ENCODE data around the gene HSPE1. TPM values are rescaled to one million over a fixed set of nuclear protein-coding genes. Genes with fewer than 3 reads are reported as not detected.
"Not testable (repeated sequence)": the region's sequence is repeated elsewhere in the genome, so short reads cannot be mapped to it uniquely, and the experiment has no call there.

HSPE1 gene
- total RNA-seq, result 115 TPM

DNA sequence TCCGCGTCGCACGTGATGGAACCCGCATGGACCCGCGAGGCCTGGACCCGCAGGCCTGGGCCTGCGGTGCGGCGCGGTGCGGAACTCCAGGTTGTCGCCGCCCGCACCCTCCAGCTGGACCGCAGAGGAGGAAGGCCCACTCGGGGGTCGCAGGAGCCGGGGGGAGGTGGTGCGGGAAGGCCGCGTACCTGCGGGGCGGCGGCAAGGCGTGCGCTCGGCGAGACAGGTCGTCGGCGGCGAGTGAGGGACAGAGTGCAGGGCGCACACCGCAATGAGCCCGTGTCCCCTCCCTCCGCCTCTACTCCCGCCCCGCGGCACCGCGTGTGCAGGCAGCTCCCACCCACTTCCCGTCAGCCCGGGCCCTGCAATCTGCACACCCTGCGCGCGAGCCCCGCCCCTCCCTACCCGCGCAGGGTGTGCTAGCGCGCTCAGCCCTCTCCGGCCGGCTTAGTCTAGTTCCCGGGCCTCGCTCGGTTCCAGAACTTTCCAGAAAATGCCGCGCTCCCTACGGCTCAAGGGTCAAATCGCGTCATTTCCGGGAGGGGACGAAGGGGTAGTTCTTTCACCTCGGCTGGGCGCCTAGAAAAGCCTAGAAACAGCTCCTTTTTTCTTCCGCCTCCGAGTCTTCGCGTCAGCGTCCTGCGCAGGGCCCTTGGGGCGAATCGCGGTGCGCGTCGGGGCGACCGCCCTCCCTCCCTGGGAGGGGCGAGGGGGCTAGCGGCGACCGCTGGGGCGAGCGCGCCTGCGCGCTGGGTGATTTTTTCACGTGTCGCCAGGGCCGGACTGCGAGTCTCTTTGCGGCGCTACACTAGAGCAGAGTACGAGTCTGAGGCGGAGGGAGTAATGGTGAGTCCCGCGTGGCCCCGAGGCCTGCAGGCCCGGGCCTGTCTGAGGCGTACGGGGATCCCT lies at the start of gene HSPE1, which contains the start of gene HSPD1:
TSS of gene HSPE1 (plus strand) at position 786 of the 909 bp plus-strand sequence. CDS start at position 844, 58 bp downstream.
TSS of gene HSPD1 (minus strand) at position 247 of the 909 bp plus-strand sequence. CDS start 992 bp downstream, outside the sequence.
- DNase-seq (ENCODE audit: low spot score), result peak; percentile 99

DNA sequence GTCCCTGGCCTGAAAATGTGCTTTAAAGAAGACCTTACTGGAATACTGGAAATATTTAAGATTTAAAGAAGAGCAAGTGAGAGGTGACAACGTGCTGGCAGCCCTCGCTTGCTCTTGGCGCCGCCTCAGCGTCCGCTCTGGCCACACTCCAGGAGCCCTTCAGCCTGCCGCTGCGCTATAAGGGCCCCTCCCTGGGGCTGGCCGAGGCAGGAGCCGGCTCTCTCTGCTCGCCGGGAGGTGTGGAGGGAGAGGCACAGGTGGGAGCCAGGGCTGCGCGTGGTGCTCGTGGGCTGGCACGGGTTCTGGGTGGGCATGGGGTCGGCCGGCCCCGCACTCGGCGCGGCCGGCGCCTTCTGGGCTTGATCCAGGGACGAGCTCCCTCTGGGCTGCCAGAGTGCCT lies 49.7 kb upstream of the HSPE1 start:
- DNase-seq (ENCODE audit: low spot score), result no peak

DNA sequence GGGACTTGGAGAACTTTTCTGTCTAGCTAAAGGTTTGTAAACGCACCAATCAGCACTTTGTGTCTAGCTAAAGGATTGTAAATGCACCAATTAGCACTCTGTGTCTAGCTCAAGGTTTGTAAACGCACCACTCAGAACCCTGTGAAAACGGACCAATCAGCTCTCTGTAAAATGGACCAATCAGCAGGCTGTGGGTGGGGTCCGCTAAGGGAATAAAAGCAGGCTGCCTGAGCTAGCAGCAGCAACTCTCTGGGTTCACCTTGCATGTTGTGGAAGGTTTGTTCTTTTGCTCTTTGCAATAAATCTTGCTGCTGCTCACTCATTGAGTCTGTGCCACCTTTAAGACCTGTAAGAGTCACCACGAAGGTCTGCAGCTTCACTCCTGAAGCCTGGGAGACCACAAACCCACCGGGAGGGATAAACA lies 49.2 kb upstream of the HSPE1 start:
- DNase-seq (ENCODE audit: low spot score), result not testable (repeated sequence)

DNA sequence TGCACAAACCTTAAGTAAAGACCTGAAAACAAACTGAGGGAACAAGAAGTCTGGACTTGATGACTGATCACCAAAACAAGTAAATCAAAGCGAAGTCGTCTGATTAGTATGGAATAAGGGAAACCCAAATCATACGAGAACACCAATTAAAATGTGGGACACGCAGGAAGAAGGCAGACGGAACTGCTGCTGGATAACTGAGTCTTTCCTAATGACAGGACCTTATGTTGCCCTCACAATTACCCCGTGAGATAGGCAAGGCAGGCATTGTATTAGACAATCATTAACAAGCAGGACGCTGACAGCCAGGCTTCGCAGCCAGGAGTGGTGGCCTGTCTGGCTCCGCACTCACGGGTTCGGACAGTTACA lies 47.4 kb upstream of the HSPE1 start:
- no peak for DNase-seq (ENCODE audit: low spot score)

DNA sequence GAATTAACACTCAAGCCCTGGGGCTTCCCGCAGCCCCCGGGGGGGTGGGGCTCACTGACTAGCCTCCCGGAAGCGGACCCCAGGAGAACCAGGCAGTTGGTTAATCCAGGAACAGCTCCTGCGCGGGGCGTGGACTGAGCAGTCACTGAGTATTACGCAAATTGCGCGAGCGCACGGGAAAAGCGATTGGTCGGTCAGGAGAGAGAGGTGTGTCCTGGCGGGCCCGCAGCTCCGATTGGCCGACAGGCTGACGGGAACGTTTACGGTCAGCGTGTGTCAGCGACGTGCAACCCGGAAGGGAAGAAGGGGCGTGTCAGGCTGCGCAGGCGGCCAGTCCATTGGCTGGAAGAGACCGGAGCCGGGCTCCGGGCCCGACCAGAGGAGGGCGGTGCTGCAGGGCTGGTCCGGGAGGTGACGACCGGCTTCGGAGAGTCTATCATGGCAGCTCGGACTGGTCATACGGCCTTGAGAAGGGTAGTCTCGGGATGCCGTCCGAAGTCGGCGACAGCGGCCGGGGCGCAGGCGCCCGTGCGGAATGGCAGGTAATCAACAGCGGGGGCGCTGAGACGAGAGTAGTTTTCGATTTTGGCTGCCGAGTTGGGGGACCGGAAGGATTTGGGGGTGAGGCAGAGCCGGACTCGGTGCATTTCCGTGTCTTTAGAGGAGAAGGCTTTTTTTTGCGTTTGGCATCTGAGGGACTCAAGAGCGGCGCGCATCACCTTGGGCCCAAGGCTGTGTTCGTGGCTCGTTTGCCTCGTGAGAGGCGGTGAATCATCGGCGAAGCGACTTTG lies 46.9 kb upstream of the HSPE1 start, which contains the start of gene COQ10B:
TSS of gene COQ10B (plus strand) at position 430 of the 791 bp plus-strand sequence. CDS start at position 439, 9 bp downstream.
- peak; percentile 99 for DNase-seq (ENCODE audit: low spot score)

DNA sequence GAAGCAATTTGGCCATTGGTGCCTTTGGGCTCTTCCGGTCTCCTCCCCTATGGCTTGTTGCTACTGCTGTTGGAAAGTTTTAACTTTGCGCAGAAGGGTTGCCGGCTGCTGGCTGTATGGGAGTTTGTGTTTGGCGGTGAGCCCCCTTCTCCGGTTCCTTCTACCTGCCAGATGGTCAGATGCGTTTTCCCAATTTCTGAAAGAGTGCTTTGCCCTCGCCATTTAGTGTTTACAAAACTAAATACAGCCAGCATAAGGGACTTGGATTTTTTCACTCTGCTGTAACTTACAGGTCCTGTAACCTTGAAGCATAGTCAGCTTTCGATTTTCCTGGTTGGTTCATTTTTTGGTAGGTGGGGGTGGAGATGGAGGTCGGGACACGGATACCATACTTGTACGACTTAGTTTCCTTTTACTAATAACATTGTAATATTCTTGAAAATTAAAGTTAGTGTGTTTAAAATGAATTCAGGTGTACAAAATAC lies 46.2 kb upstream of the HSPE1 start:
- DNase-seq (ENCODE audit: low spot score), result peak; percentile 75

DNA sequence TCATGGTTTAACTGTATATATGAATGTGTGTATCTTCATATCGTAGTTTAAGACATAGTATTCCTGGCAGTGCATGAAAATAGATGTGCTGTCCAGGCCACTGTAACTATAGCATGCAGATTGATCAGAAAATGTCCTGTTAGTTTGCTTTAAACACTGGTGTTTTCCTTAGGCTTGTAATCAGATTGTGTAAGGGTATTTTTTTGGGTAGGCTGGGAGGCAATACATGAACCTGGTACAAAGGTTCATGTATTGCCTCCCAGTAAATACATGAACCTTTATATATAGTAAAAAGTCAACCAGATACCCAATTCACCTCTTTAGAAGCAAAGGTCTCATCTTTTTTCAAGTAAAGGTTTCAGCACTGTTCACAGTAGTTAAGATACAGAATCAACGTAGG lies 45.3 kb upstream of the HSPE1 start:
- no peak for DNase-seq (ENCODE audit: low spot score)

DNA sequence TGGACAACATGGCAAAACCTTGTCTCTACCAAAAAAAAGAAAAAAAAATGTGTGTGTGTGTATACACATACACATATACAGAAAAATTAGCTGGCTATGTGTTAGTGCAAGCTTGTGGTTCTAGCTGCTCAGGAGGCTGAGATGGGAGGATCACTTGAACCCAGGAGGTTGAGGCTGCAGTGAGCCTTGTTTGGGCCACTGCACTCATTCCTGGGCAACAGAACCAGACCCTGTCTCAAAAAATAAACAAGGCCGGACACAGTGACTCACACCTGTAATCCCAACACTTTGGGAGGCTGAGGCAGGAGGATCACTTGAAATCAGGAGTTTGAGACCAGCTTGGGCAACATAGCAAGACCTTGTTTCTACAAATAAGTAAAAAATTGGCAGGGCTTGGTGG lies 44.8 kb upstream of the HSPE1 start:
- no peak for DNase-seq (ENCODE audit: low spot score)

DNA sequence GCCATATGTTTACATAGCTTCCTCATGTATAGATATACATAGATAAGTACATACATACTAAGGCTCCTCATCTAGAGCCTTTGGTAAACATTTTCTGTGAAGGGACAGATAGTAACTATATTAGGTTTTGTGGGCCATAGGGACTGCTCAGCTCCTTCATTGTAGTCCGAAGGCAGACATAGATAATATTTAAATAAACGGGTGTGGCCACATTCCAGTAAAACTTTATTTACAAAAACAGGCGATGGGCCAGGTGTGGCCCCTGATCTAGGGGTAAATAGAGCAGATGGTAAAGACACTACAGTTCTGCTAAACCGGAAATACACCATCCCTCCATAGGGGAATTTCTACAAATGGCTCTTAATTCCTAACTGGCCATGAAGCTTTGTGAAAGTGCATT lies 39.5 kb upstream of the HSPE1 start:
- DNase-seq (ENCODE audit: low spot score), result no peak

DNA sequence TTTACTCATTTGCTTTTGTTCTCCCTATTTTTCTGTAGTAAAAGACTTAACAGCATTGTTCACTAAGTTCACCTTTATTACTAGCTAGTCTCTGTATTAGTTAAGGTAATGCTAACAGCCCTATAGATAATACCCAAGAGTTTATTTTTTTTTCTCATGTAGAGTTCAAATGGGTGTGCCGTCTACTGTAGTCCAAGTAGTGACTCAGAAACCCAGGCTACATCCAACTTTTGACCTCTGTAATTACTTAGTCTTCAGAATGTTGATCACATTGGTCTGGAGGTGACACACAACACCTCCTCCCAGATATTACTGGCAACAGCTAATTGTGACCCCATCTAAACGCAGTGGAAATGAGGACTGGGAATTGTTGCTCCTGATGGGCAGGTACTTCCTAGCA lies 39.1 kb upstream of the HSPE1 start:
- DNase-seq (ENCODE audit: low spot score), result no peak

DNA sequence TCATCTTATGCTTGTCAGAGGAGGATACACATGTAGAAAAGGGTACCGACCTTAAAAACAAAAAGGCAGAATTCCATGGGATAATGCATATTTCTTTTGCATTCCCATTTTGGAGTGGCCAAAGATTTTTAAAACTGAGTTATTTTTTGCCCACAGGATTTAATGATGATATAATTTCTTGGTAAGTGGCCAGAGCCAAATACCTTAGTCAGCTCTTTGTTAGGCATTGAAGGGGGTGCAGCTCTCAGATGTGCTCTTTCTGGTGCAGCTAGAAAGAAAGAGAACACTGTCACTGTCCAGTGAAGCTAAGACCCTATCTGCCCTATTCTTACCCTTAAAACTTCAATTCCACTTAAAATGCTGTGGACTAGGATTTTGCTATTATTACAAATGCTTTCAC lies 36.0 kb upstream of the HSPE1 start:
- DNase-seq (ENCODE audit: low spot score), result no peak

DNA sequence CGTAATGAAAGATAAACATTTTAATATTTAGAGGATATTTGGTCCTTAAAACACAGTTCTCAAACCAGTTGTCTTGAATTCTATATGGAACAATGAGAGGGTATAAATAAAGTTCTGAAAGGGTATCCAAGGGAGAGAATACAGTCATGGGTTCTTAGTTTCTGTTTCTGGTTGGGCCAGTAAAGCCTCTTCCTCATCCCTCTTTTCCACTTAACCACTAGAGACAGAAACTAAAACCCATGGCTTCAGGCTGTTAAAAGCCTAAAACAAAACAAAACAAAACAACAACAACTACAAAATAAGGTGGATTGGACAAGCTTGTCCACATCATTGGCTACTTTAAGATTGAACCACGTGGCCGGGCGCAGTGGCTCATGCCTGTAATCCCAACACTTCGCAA lies 28.0 kb upstream of the HSPE1 start:
- no peak for DNase-seq (ENCODE audit: low spot score)

DNA sequence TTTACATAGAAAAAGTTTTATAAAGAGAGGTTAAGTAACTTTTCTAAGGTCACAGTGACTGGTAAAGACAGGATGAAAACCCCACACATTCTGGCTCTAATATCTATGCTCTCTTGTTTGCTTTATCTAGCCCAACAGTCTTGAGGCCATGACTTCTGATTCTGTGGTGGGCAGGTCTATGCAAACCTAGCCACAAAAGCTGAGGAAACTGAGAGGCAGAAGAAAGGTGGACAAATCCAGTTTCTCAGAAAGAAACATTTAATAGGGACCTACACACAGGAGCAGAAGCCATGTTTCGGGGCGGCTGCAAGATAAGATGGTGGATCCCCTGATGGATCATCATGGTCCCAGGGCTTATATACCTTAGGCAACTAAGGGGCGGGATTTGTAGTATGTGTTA lies 22.4 kb upstream of the HSPE1 start:
- DNase-seq (ENCODE audit: low spot score), result no peak

DNA sequence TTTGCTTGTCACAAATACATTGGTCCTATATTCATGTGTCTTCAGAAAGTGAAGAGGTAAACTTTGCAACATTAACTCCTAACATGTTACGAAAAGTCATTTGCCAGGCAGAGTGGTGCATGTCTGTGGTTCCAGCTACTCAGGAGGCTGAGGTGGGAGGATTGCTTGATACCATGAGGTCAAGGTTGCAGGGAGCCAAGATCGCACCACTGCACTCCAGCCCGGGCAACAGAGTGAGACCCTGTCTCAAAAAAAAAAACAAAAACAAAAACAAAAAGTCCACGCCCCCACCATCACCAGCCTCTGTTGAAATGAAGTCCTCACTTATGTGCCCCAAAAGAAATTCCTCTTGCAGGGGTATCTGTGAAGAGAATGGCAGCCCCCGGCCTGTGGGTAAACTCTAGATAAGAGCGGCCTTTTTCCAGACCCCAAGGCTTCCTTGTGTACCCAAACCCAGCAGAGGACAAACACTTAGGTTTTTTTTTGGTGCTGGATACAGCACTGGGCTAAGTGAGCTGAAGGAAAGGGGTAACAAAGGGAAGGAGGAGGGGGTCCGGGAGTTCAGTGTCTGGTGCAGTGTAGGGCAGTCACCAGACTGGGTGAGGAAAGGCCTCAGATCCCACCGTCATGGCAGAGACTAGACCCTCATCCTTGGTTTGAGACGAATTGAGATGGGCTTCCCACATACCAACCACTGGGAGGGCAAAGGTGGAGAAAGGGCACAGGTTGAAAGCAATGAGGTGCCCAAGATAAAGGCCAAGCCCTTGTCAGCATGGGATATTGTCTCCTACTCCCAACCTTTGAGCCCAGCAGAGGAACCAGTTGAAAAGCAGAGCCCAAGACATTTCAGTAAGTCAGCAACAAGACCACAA lies 19.8 kb upstream of the HSPE1 start:
- no peak for DNase-seq (ENCODE audit: low spot score)

DNA sequence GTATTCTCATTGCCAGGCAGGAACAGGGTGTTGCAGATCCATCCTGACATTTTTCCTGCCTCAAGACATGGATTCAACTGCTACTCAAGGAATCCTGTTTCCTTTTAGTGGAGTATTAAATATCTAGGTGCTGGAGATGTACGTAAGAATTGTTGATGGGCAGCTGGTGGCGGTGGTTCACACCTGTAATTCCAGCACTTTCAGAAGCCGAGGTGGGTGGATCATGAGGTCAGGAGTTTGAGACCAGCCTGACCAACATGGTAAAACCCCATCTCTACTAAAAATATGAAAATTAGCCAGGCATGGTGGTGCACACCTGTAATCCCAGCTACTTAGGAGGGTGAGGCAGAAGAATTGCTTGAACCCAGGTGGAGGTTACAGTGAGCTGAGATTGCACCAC lies 15.9 kb upstream of the HSPE1 start:
- DNase-seq (ENCODE audit: low spot score), result not testable (repeated sequence)

DNA sequence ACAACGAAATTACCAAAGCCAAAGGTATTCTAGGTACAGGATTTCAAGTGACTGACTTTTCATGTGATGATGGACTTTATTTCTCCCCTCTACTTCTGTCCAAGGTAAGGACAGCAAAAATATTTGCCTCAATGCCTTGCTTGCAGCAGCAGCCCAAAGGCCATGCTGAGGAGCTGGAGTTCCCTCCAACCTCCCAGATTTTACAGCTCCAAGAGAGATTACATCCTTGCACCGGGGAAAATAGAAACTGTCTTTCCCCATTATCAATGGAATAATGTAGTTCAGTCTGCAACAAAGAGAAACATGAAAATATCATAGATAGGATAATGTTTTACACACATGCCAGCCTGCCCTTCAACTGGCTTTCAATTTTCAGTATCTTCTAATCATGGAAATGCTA lies 14.0 kb upstream of the HSPE1 start:
- DNase-seq (ENCODE audit: low spot score), result no peak

DNA sequence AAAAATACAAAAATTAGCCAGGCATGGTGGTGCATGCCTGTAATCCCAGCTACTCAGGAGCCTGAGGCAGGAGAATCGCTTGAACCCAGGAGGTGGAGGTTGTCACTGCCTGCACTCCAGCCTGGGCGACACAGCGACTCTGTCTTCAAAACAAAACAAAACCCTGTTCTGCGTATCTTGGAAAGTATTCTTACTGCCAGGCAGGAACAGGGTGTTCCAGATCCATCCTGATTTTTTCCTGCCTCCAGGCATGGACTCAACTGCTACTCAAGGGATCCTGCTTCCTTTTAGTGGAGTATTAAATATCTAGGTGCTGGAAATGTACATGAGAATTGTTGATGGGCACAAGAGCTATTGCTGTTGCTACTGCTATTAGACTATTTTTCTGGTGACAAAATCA lies 12.8 kb upstream of the HSPE1 start:
- DNase-seq (ENCODE audit: low spot score), result no peak

DNA sequence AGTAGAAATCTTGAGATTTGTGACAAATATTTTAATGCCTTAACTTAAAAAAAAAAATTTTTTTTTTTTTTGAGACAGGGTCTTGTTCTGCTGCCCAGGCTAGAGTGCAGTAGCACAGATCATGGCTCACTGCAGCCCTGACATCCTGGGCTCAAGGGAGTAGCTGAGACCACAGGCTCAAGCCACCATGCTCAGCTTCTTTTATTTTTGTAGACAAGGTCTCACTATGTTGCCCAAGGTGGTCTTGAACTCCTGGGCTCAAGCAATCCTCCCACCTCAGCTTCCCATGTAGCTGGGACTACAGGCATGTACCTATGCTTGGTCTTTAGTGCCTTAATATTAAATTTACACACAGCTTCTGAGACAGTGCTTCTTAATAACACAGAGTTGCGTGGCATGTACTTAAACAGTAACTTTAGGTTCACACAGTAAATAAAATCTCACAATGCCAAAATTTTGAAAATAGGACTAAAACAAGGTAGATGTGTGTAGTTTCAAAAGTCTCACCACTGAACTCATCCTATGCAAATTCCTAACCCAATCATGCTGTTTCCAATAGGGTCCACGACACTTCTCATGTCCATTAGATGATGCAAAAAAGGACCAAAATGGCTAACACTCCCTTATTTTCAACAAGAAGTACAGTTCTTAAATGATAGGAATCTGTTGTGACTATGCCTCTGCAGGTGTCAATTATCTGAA lies 4.6 kb upstream of the HSPE1 start:
- DNase-seq (ENCODE audit: low spot score), result no peak

DNA sequence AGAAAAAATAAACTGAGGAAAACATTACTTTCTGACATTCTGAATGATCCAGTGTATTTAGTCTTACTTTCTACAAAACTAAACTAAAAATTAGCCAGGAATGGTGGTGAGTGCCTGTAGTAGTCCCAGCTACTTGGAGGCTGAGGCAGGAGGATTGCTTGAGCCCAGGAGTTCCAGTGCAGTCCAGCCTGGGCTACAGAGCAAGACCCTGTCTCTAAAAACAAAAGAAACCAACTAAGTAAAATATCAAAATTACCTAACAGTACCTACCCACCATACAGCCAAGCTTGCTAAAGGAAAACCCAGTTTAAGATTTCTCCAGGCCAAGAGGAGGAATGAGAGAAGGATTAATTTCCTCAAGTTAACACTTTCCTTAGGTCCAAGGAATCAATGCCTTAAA lies 3.5 kb upstream of the HSPE1 start:
- no peak for DNase-seq (ENCODE audit: low spot score)

DNA sequence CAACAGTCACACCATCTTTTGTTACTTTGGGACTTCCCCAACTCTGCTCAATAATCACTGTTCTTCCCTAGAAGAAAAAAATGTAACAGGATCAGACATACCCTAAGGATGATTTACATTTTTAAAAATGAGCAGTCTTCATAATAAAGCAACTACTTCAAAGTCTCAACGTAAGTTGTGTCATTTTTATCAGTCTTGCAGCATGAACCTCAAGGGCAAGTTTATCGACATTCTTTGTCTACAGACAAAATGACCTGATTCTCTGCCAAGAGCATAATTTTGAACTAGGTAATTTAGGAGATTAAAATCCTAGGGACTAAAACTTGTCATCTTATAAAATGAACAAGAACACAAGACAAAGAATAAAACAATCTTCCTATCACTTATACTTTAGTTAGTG lies 2.9 kb upstream of the HSPE1 start:
- no peak for DNase-seq (ENCODE audit: low spot score)
